Gastroesophageal sphincter (tissue), 4 donors: ENCODE data around the gene CMBL. TPM values are rescaled to one million over a fixed set of nuclear protein-coding genes. Genes with fewer than 3 reads are reported as not detected.

Experiments
- ATAC-seq: fragments of 150-250 bp; one replicate; pipeline ENCODE4 v1.9.1; 2016; ENCODE audit warnings: mild to moderate bottlenecking, moderate library complexity
- H3K27ac ChIP-seq, 4 donors: fragments of 200-600 bp; sonication (generic) in 3 of 4; 1 replicate in 3 of 4; 2 replicates in 1 of 4; pipeline ENCODE4 v1.5.1; 2016 to 2019
- H3K27me3 ChIP-seq: fragments of 200-600 bp; sonication (generic); one replicate; pipeline ENCODE4 v1.5.1; 2019
- H3K36me3 ChIP-seq, 2 donors: fragments of 200-600 bp; sonication (generic); one replicate each; pipeline ENCODE4 v1.5.1; 2019; ENCODE audit warnings: control low read depth in 1 of 2
- H3K4me1 ChIP-seq, 3 donors: fragments of 200-600 bp; sonication (generic); 1 replicate in 2 of 3; 2 replicates in 1 of 3; pipeline ENCODE4 v1.5.1; 2016 to 2019; ENCODE audit warnings: control low read depth in 2 of 3
- H3K4me3 ChIP-seq, 2 donors: fragments of 200-600 bp; sonication (generic); one replicate each; pipeline ENCODE4 v1.5.1; 2019; ENCODE audit warnings: mild to moderate bottlenecking in 1 of 2, moderate library complexity in 1 of 2
- H3K9me3 ChIP-seq, 3 donors: fragments of 200-600 bp; sonication (generic); one replicate each; pipeline ENCODE4 v1.5.1; 2017 to 2019; ENCODE audit warnings: control low read depth in 2 of 3
- EP300 ChIP-seq: sonication (generic); formaldehyde crosslinking; IDR thresholded peaks from one replicate; pipeline ENCODE4 v1.6.1; 2017; ENCODE audit warnings: antibody characterized with exemption, mild to moderate bottlenecking
- POLR2A ChIP-seq, 2 donors: fragments of 450-650 bp; IDR thresholded peaks; one replicate each; pipeline ENCODE4 v1.6.1; 2017; ENCODE audit warnings: antibody characterized with exemption in 2 of 2, mild to moderate bottlenecking in 2 of 2, moderate library complexity in 1 of 2
- POLR2AphosphoS5 ChIP-seq: sonication (generic); formaldehyde crosslinking; IDR thresholded peaks from one replicate; pipeline ENCODE4 v1.6.1; 2017; ENCODE audit warnings: antibody characterized with exemption
- WGBS, 2 donors: methylation state at CpG; one replicate each; pipeline ENCODE4 v1.1.5; 2018; ENCODE audit warnings: low coverage in 1 of 2; 5-methylcytosine and 5-hydroxymethylcytosine counted together
- total RNA-seq, 4 donors: library from RNA; depleted of rRNA; stranded (reverse); fragments of >200 nt; gene quantifications; one replicate each; pipeline ENCODE4 v1.1.0, GENCODE V29; 2016
- TF ChIP-seq, protein P1 (sequence below), 4 experiments: fragments of 200-600 bp in 2 of 4; fragments of 450-650 bp in 2 of 4; sonication (generic) in 1 of 4; IDR thresholded peaks; one replicate each; pipeline ENCODE4 v1.5.1; 2017 to 2019; ENCODE audit warnings: antibody characterized with exemption in 4 of 4, mild to moderate bottlenecking in 2 of 4, moderate library complexity in 2 of 4

The CMBL gene
- total RNA-seq = 1 to 10 TPM; 2.2 to 7.7 (median 4.4) TPM

DNA sequence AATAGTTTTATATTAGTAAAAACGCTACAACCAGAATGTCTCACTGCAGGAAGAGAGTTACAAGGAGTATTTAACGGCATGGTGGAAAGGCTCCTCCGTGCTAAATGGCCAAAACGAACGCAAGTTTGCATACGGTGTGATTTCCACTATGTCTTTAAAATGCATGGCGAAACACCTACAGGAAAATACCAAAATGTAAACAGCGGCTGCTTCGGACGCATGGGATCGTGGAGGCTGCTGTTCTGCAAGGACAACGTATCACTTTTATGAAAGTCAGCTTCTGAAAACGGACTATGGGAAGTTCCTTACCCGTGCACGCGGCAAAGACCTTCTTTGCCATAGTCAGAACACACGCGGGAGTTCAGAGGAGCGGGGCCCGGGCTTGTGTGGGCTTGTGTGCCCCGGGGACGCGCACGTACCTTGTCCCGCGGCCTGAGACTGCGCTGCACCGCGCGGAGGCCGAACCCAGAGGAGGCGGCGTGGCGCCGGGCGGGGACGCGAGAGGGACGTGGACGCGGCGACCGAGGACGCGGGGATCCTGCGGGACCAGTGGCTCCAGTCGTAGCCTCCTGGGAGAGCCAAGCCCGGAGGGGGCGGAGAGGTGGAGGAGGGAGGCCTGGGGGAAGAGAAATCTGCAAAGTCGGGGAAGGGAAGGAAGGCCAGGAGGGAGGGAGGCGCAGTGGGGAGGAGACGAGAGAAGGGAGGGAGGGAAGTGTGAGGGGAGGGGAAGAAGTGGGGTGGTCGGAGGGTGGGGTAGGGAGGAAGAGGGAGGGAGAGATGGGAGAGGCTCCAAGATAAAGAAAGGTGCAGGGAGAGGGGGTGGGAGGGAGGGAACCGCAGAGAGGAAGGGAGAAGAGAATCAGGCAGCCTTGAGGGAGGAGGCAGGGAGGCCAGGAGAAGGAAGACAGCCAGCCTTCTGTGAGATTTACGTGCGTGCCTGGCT lies at the start of gene CMBL:
CMBL (minus strand) TSS at position 697 of the 943 bp plus-strand sequence. CDS start 17,140 bp downstream, outside the sequence.
- TF ChIP-seq EP300 (no peak), POLR2AphosphoS5 (no peak), POLR2A (IDR thresholded peaks at IDR 0.05) (no peak)
- TF ChIP-seq, protein P1, sequence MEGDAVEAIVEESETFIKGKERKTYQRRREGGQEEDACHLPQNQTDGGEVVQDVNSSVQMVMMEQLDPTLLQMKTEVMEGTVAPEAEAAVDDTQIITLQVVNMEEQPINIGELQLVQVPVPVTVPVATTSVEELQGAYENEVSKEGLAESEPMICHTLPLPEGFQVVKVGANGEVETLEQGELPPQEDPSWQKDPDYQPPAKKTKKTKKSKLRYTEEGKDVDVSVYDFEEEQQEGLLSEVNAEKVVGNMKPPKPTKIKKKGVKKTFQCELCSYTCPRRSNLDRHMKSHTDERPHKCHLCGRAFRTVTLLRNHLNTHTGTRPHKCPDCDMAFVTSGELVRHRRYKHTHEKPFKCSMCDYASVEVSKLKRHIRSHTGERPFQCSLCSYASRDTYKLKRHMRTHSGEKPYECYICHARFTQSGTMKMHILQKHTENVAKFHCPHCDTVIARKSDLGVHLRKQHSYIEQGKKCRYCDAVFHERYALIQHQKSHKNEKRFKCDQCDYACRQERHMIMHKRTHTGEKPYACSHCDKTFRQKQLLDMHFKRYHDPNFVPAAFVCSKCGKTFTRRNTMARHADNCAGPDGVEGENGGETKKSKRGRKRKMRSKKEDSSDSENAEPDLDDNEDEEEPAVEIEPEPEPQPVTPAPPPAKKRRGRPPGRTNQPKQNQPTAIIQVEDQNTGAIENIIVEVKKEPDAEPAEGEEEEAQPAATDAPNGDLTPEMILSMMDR (IDR thresholded peaks at IDR 0.05) = no peak
- 1 to 3% methylated on average over 5 to 30 of the region's 56 CpGs for WGBS, 2 donors
- peak within 1 kb of the TSS; percentile 53 to 70 for H3K4me3 ChIP-seq
- no peaks in the 10 kb centered on the region for H3K27me3 ChIP-seq
- H3K4me1 ChIP-seq = peaks cover 0 to 15% (median 0%) of the 10 kb centered on the region in 3 donors
- H3K36me3 ChIP-seq = no peaks in the 10 kb centered on the region
- no peaks in the 10 kb centered on the region for H3K9me3 ChIP-seq
- peak; percentile 77 for ATAC-seq
- peak within 1 kb of the TSS in 3 of 4 donors; percentile 83 to 87 (median 86) for H3K27ac ChIP-seq

- peak overlapping the region; percentile 78 to 92 for H3K4me3 ChIP-seq
- peaks cover 0 to 65% (median 9%) of the 10 kb centered on the region in 3 donors for H3K4me1 ChIP-seq
- no peaks in the 10 kb centered on the region for H3K27me3 ChIP-seq
- 43 to 47% methylated on average over 16 of the region's 16 CpGs for WGBS, 2 donors
- no peaks in the 10 kb centered on the region for H3K36me3 ChIP-seq
- TF ChIP-seq POLR2A (IDR thresholded peaks at IDR 0.05) = no peak
- TF ChIP-seq POLR2AphosphoS5 = no peak
- TF ChIP-seq, protein P1 (IDR thresholded peaks at IDR 0.05) = no peak
- TF ChIP-seq EP300 = no peak
- no peak for ATAC-seq
- H3K27ac ChIP-seq = peak overlapping the region in 2 of 4 donors; percentile 95 to 96
- H3K9me3 ChIP-seq = no peaks in the 10 kb centered on the region
These were observed 47.6 kb upstream of the CMBL start for GRCh38 chr5:10355071-10355889.

DNA sequence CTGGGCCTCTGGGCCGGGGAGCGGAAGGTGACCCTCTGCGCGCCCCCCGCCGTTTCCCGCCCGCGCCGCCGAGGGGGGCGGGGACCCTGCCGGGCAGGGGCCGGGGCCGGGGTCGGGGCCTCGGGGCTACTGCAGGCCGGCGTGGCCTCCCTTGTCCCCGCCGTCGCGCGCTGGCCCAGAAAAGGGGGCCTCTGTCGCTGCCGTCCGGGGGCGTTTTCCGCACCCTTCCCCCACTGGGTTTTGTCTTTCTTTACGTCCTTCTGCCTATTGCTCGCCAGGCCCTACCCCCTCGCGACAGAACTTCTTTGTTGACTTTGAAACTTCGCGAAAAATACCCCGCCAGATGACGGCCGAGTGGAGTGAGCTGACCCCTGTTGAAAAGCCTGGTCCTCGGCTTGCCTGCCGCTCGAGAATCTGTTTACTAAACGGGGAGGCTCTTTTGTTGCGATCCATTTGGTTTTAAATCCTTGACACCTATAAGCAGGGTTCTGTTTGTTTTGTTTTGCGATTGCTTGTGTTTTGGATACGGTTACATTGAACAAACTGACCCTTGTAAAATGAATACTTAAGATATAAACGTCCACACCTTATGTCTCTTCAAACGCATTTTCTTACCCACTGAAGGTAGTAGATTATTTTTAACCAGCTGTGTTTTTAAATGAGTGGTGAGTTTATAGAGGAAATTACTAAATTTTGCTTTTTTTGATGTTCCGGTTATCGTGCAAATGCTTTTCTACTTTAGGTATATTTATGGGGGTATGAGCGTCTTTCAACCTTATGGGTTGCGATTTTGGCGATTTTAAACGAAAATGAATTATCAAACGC lies 46.6 kb upstream of the CMBL start:
- ATAC-seq = peak; percentile 4
- H3K4me1 ChIP-seq = peaks cover 0 to 58% (median 9%) of the 10 kb centered on the region in 3 donors
- H3K9me3 ChIP-seq = no peaks in the 10 kb centered on the region

More for the DNA sequence above, 46.6 kb upstream of the CMBL start:
- H3K27me3 ChIP-seq = no peaks in the 10 kb centered on the region
- TF ChIP-seq POLR2A (IDR thresholded peaks at IDR 0.05) (no peak), EP300 (no peak), POLR2AphosphoS5 (no peak)
- TF ChIP-seq, protein P1 (IDR thresholded peaks at IDR 0.05) = peak in 1 of 4 experiments; percentile 9
- 3 to 4% methylated on average over 16 to 25 of the region's 54 CpGs for WGBS, 2 donors
- H3K36me3 ChIP-seq = no peaks in the 10 kb centered on the region
- peak overlapping the region; percentile 78 to 92 for H3K4me3 ChIP-seq
- H3K27ac ChIP-seq = peak overlapping the region; percentile 95 to 97 (median 96)
